ENCODE results near the gene MGRN1.
A peak's percentile ranks its signal among the peaks of the same experiment; 100 is the strongest.
"Not testable (repeated sequence)": the region's sequence is repeated elsewhere in the genome, so short reads cannot be mapped to it uniquely, and the experiment has no call there.

Gene MGRN1

GRCh38 chr16:4734063-4734729 is 109.6 kb downstream of the MGRN1 start, which contains the start of the genes ANKS3 and DNAAF8:
TSS of gene ANKS3 (minus strand) at chr16:4734271. CDS start at chr16:4730149, 4,122 bp downstream.
TSS of gene DNAAF8 (plus strand) at chr16:4734537. CDS start at chr16:4736515, 1,978 bp downstream.
- peak; percentile 90 for DNase-seq (ENCODE audit: low read depth)
- TF ChIP-seq CTCF (conservative IDR thresholded peaks at IDR 0.05; ENCODE audit: low read depth, low read length) = no peak
- peak within 1 kb of the TSS; percentile 93 for H3K4me3 ChIP-seq (ENCODE audit: low read length)

GRCh38 chr16:4734730-4735535 is 110.3 kb downstream of the MGRN1 start:
- peak overlapping the region; percentile 93 for H3K4me3 ChIP-seq (ENCODE audit: low read length)
- no peak for DNase-seq (ENCODE audit: low read depth)
- no peak for TF ChIP-seq CTCF (conservative IDR thresholded peaks at IDR 0.05; ENCODE audit: low read depth, low read length)

GRCh38 chr16:4736546-4736945 is 111.9 kb downstream of the MGRN1 start:
- TF ChIP-seq CTCF (conservative IDR thresholded peaks at IDR 0.05; ENCODE audit: low read depth, low read length) = no peak
- DNase-seq (ENCODE audit: low read depth) = no peak

GRCh38 chr16:4737545-4737944 is 112.9 kb downstream of the MGRN1 start:
- no peak overlapping the region for H3K4me3 ChIP-seq (ENCODE audit: low read length)
- no peak for DNase-seq (ENCODE audit: low read depth)
- no peak for TF ChIP-seq CTCF (conservative IDR thresholded peaks at IDR 0.05; ENCODE audit: low read depth, low read length)

More at GRCh38 chr16:4736546-4736945, 111.9 kb downstream of the MGRN1 start:
- no peak overlapping the region for H3K4me3 ChIP-seq (ENCODE audit: low read length)

GRCh38 chr16:4738370-4738769 is 113.7 kb downstream of the MGRN1 start:
- not testable (repeated sequence) for DNase-seq (ENCODE audit: low read depth); H3K4me3 ChIP-seq (ENCODE audit: low read length)

All from retinal pigment epithelial cell (primary cell).